B cell (primary cell): ENCODE results near the gene TCEA3. TPM values are rescaled to one million over a fixed set of nuclear protein-coding genes. Genes with fewer than 3 reads are reported as not detected.

ENCODE experiments used
- ATAC-seq: fragments of 200-7000 bp; cut with Tn5 transposase; one replicate; pipeline ENCODE4 v1.10.0; 2021; ENCODE audit warnings: low read depth, mild to moderate bottlenecking, moderate number of reproducible peaks, moderate library complexity
- CTCF ChIA-PET: fragments of 350-600 bp; sonication (Branson Sonifier 250); formaldehyde crosslinking; loops from one replicate; lab custom pipeline; 2021; ENCODE audit warnings: antibody characterized with exemption, inconsistent platforms; lab: Charles Lee
- POLR2A ChIA-PET: fragments of 350-600 bp; sonication (Branson Sonifier 250); formaldehyde crosslinking; loops from one replicate; lab custom pipeline; 2021; ENCODE audit warnings: antibody characterized with exemption; lab: Charles Lee
- DNase-seq: peaks from one replicate; pipeline ENCODE4 v3.0.0; 2013
- H2AFZ ChIP-seq: 2 replicates; pipeline ENCODE4 v1.6.1; 2012; ENCODE audit warnings: mild to moderate bottlenecking, low read depth, low read length; ENCODE audit not compliant: insufficient read depth, poor library complexity, severe bottlenecking
- H3K27ac ChIP-seq, 2 donors: 1 replicate in 1 of 2; 2 replicates in 1 of 2; pipeline ENCODE4 v1.5.1; 2012 to 2013; ENCODE audit warnings: low read length in 2 of 2, mild to moderate bottlenecking in 2 of 2, moderate library complexity in 1 of 2
- H3K27me3 ChIP-seq, 4 experiments: fragments of 200-600 bp in 1 of 4; sonication (generic) in 1 of 4; replicated peaks in 1 of 4; 1 replicate in 2 of 4; 2 replicates in 2 of 4; pipeline versions ENCODE4 v1.6.1 to v1.7.0; 2013 to 2016; ENCODE audit warnings: low read length in 3 of 4, mild to moderate bottlenecking in 2 of 4, mixed read lengths in 1 of 4, moderate library complexity in 1 of 4; ENCODE audit not compliant: insufficient read depth in 4 of 4, control insufficient read depth in 3 of 4; ENCODE audit errors: control extremely low read depth in 1 of 4
- H3K36me3 ChIP-seq, 2 experiments: replicated peaks in 1 of 2; 1 replicate in 1 of 2; 2 replicates in 1 of 2; pipeline versions ENCODE4 v1.6.1 to v1.7.1; 2013; ENCODE audit warnings: low read length in 1 of 2; ENCODE audit not compliant: insufficient read depth in 2 of 2, control insufficient read depth in 1 of 2; ENCODE audit errors: control extremely low read depth in 1 of 2, extremely low read depth in 1 of 2
- H3K4me1 ChIP-seq, 2 donors: fragments of 200-600 bp in 1 of 2; sonication (generic) in 1 of 2; 1 replicate in 1 of 2; 2 replicates in 1 of 2; pipeline versions ENCODE4 v1.5.1 to v1.6.1; 2013 to 2017; ENCODE audit warnings: low read length in 2 of 2; ENCODE audit not compliant: control insufficient read depth in 2 of 2, insufficient read depth in 2 of 2
- H3K4me2 ChIP-seq: replicated peaks from 2 replicates; pipeline ENCODE3; 2012; ENCODE audit warnings: mild to moderate bottlenecking, low read depth, low read length; ENCODE audit not compliant: poor library complexity, severe bottlenecking
- H3K4me3 ChIP-seq, 5 experiments: fragments of 200-600 bp in 1 of 5; sonication (generic) in 1 of 5; 1 replicate in 3 of 5; 2 replicates in 2 of 5; pipeline versions ENCODE4 v1.5.1 to v1.7.0; 2011 to 2016; ENCODE audit warnings: low read length in 4 of 5, mild to moderate bottlenecking in 4 of 5, low read depth in 2 of 5, control low read depth in 1 of 5, moderate library complexity in 1 of 5; ENCODE audit not compliant: insufficient read depth in 1 of 5; ENCODE audit errors: control extremely low read depth in 1 of 5, extremely low read depth in 1 of 5
- H3K79me2 ChIP-seq: fragments of 200-600 bp; sonication (generic); one replicate; pipeline ENCODE4 v1.6.0; 2016; ENCODE audit warnings: low read length; ENCODE audit not compliant: control insufficient read depth, insufficient read depth
- H3K9ac ChIP-seq: fragments of 200-600 bp; sonication (generic); 2 replicates; pipeline ENCODE4 v1.6.1; 2017; ENCODE audit warnings: mild to moderate bottlenecking, low read length, moderate library complexity
- H3K9me3 ChIP-seq, 3 donors: one replicate each; pipeline versions ENCODE4 v1.6.1 to v1.7.1; 2013; ENCODE audit warnings: low read length in 2 of 3; ENCODE audit not compliant: control insufficient read depth in 2 of 3, insufficient read depth in 1 of 3; ENCODE audit errors: control extremely low read depth in 1 of 3
- H4K20me1 ChIP-seq: 2 replicates; pipeline ENCODE4 v1.6.0; 2012; ENCODE audit warnings: mild to moderate bottlenecking, low read length; ENCODE audit not compliant: insufficient read depth, control insufficient read depth, poor library complexity, severe bottlenecking
- H3K27ac Mint-ChIP-seq: one replicate; pipeline ENCODE4 v1.8.0; 2021; ENCODE audit warnings: mixed read lengths
- H3K27me3 Mint-ChIP-seq: one replicate; pipeline ENCODE4 v1.8.0; 2021; ENCODE audit warnings: mixed read lengths
- H3K4me1 Mint-ChIP-seq: one replicate; pipeline ENCODE4 v1.8.0; 2021; ENCODE audit warnings: mixed read lengths
- H3K4me3 Mint-ChIP-seq: one replicate; pipeline ENCODE4 v1.8.0; 2021; ENCODE audit warnings: mixed read lengths
- H3K9me3 Mint-ChIP-seq: one replicate; pipeline ENCODE4 v1.8.0; 2022; ENCODE audit warnings: mixed read lengths; ENCODE audit not compliant: insufficient read depth
- CTCF ChIP-seq: fragments of 200-600 bp; IDR thresholded peaks from one replicate; pipeline ENCODE4 v1.8.0; 2022; ENCODE audit warnings: antibody characterized with exemption, mild to moderate bottlenecking
- EZH2 ChIP-seq: IDR thresholded peaks from 2 replicates; pipeline ENCODE4 v1.6.1; 2012; ENCODE audit warnings: borderline replicate concordance, low read depth, mild to moderate bottlenecking, moderate library complexity, low read length; ENCODE audit not compliant: insufficient read depth, poor library complexity, severe bottlenecking
- WGBS: methylation state at CpG from one replicate; pipeline ENCODE4 v1.1.5; 2013; ENCODE audit warnings: missing lambda C conversion rate; ENCODE audit not compliant: insufficient coverage; 5-methylcytosine and 5-hydroxymethylcytosine counted together
- intact Hi-C: fragments of 100-400 bp; cut with micrococcal nuclease; formaldehyde crosslinking; loops from one replicate; pipeline ENCODE4 v1.10.0; 2022
- polyA plus RNA-seq: library from polyadenylated mRNA; depleted of rRNA; stranded (reverse); fragments of >200 nt; gene quantifications from 2 replicates; pipeline ENCODE4 v1.2.3, GENCODE V29; 2012
- total RNA-seq, 2 donors: library from RNA; stranded (reverse); fragments of 120-200 nt in 1 of 2; gene quantifications; 1 replicate in 1 of 2; 2 replicates in 1 of 2; pipeline versions ENCODE4 v1.2.3 to v1.2.4, GENCODE V29; 2013 to 2022

TCEA3 gene
- total and polyA plus RNA-seq, 2 donors (not counting 1 experiment from before 2014, with no cell fraction given), result 0.22 TPM; not detected in 1

GRCh38 chr1:23449958-23450357, 25.4 kb upstream of the TCEA3 start:
- Histone ChIP-seq H3K9me3 (no peaks in the 10 kb centered on the region), H3K79me2 (no peaks in the 10 kb centered on the region), H3K4me1 (no peaks in the 10 kb centered on the region), H2AFZ (no peak overlapping the region), H3K27me3 (no peaks in the 10 kb centered on the region), H3K4me2 (no peak overlapping the region), H3K9ac (no peak overlapping the region), H3K36me3 (no peaks in the 10 kb centered on the region), H3K4me3 (no peak overlapping the region), H4K20me1 (no peaks in the 10 kb centered on the region), H3K27ac (no peak overlapping the region)
- ChIA-PET POLR2A (no interaction called here), CTCF (no interaction called here)
- intact Hi-C loops, result no loop called here
- TF ChIP-seq CTCF, result no peak
- no peak for TF ChIP-seq EZH2
- Mint-ChIP-seq H3K27ac (no peak overlapping the region), H3K27me3 (no peaks in the 10 kb centered on the region), H3K4me3 (no peak overlapping the region), H3K4me1 (no peaks in the 10 kb centered on the region), H3K9me3 (no peaks in the 10 kb centered on the region)
- WGBS, result 77% methylated on average over 2 of the region's 4 CpGs
- ATAC-seq (no peak), DNase-seq (no peak)

DNA sequence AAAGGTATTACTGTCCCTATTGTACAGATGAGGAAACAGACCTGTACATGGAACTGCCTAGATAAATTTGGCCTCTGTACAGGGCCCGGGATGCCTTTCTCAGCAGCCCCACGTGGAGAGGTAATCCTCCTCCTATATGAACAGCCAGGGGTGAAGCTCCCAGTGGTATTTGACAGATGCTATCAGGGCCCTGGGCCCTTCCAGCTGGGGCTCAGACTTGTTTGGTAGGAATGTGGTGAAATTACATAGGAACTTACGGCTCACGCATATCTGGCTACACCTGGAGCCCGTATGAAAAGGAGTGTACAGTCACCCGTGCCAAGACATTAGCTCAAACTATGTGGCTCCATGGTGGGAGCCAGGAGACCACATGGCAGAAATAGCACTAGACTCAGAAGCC, 24.8 kb upstream of the TCEA3 start:
- Mint-ChIP-seq H3K9me3 (no peaks in the 10 kb centered on the region), H3K4me3 (no peak overlapping the region), H3K4me1 (no peaks in the 10 kb centered on the region), H3K27me3 (no peaks in the 10 kb centered on the region), H3K27ac (no peak overlapping the region)
- no peak for DNase-seq
- ChIA-PET POLR2A (no interaction called here), CTCF (no interaction called here)
- no peaks in the 10 kb centered on the region for H4K20me1 ChIP-seq
- intact Hi-C loops, result no loop called here
- 93% methylated on average over 6 of the region's 6 CpGs for WGBS
- no peak overlapping the region for H3K9ac ChIP-seq
- H3K27me3 ChIP-seq, result no peaks in the 10 kb centered on the region
- no peak overlapping the region for H3K4me2 ChIP-seq
- no peaks in the 10 kb centered on the region for H3K79me2 ChIP-seq
- H3K9me3 ChIP-seq, result no peaks in the 10 kb centered on the region
- H3K4me3 ChIP-seq, result no peak overlapping the region
- no peak overlapping the region for H3K27ac ChIP-seq
- TF ChIP-seq EZH2 (no peak), CTCF (no peak)
- no peaks in the 10 kb centered on the region for H3K4me1 ChIP-seq
- ATAC-seq, result no peak
- no peak overlapping the region for H2AFZ ChIP-seq
- H3K36me3 ChIP-seq, result no peaks in the 10 kb centered on the region
